ENCODE data around the gene NPL. TPM values are rescaled to one million over a fixed set of nuclear protein-coding genes. Genes with fewer than 3 reads are reported as not detected.

NPL gene
- total and polyA plus RNA-seq, 2 donors (not counting 3 experiments of a cell fraction or from before 2014, with no cell fraction given), result 0.14 to 0.75 TPM

GRCh38 chr1:182823220-182823619 is 33.6 kb downstream of the NPL start:
- no peaks in the 10 kb centered on the region for H4K20me1 ChIP-seq (replicated peaks; ENCODE audit: control insufficient read depth, extremely low read depth, insufficient read depth, low read length)
- H3K4me2 ChIP-seq (ENCODE audit: insufficient read depth, low read length), result no peak overlapping the region
- no peak overlapping the region for H3K27ac ChIP-seq (ENCODE audit: insufficient read depth, low read depth, low read length)
- no peaks in the 10 kb centered on the region for H3K9me1 ChIP-seq (replicated peaks; ENCODE audit: control insufficient read depth, extremely low read depth, insufficient read depth, low read length)
- intact Hi-C loops (cut with micrococcal nuclease) (no loop called here), dilution Hi-C loops (cut with MboI; ENCODE audit: extremely low pct_ligation_motif_present, low sequenced_read_pairs) (no loop called here)
- H3K79me2 ChIP-seq (ENCODE audit: control insufficient read depth, insufficient read depth, low read length), result no peaks in the 10 kb centered on the region
- no peaks in the 10 kb centered on the region for H3K4me1 ChIP-seq (ENCODE audit: control insufficient read depth, extremely low read depth, insufficient read depth, low read length)
- H3K9me3 ChIP-seq (replicated peaks; ENCODE audit: control insufficient read depth, insufficient read depth, low read length), result no peaks in the 10 kb centered on the region
- H2AFZ ChIP-seq (ENCODE audit: low read depth, low read length), result no peak overlapping the region
- no peaks in the 10 kb centered on the region for H3K36me3 ChIP-seq (ENCODE audit: control insufficient read depth in 2 of 2, extremely low read depth in 1 of 2, insufficient read depth in 2 of 2, low read length in 2 of 2)
- TF ChIP-seq MYC (IDR thresholded peaks at IDR 0.05; ENCODE audit: low read depth, low read length), result no peak
- DNase-seq (ENCODE audit: low read depth, low spot score) (no peak), FAIRE-seq (no peak)
- no peak overlapping the region for H3K4me3 ChIP-seq (replicated peaks in 1 of 3; ENCODE audit: insufficient read depth in 1 of 3, low read depth in 1 of 3, low read length in 3 of 3)
- H3K27me3 ChIP-seq (ENCODE audit: control insufficient read depth in 2 of 2, insufficient read depth in 2 of 2, low read length in 2 of 2), result peaks cover 4 to 8% of the 10 kb centered on the region in 2 experiments
- CTCF ChIA-PET, result no interaction called here
- no peak overlapping the region for H3K9ac ChIP-seq (replicated peaks; ENCODE audit: extremely low read depth, insufficient read depth, low read length)
- no TSS peak for BruUV-seq (replicated peaks)
- POLR2A ChIA-PET, result no interaction called here

- no peaks in the 10 kb centered on the region for H3K36me3 ChIP-seq (ENCODE audit: control insufficient read depth in 2 of 2, extremely low read depth in 1 of 2, insufficient read depth in 2 of 2, low read length in 2 of 2)
- dilution Hi-C loops (cut with MboI; ENCODE audit: extremely low pct_ligation_motif_present, low sequenced_read_pairs), result no loop called here
- no TSS peak for BruUV-seq (replicated peaks)
- intact Hi-C loops (cut with micrococcal nuclease), result no loop called here
- H4K20me1 ChIP-seq (replicated peaks; ENCODE audit: control insufficient read depth, extremely low read depth, insufficient read depth, low read length), result no peaks in the 10 kb centered on the region
- peaks cover 4% of the 10 kb centered on the region for H3K4me1 ChIP-seq (ENCODE audit: control insufficient read depth, extremely low read depth, insufficient read depth, low read length)
- H3K9me1 ChIP-seq (replicated peaks; ENCODE audit: control insufficient read depth, extremely low read depth, insufficient read depth, low read length), result no peaks in the 10 kb centered on the region
- H3K79me2 ChIP-seq (ENCODE audit: control insufficient read depth, insufficient read depth, low read length), result no peaks in the 10 kb centered on the region
- FAIRE-seq (no peak), DNase-seq (ENCODE audit: low read depth, low spot score) (no peak)
- H3K27me3 ChIP-seq (ENCODE audit: control insufficient read depth in 2 of 2, insufficient read depth in 2 of 2, low read length in 2 of 2), result peaks cover 4 to 12% of the 10 kb centered on the region in 2 experiments
- POLR2A ChIA-PET, result no interaction called here
- CTCF ChIA-PET, result interaction anchor here (1.4 kb wide), 1 partner anchor 62 kb away, joined by 3 read pairs; no protein-coding TSS in a partner anchor
- H3K27ac ChIP-seq (ENCODE audit: insufficient read depth, low read depth, low read length), result no peak overlapping the region
- TF ChIP-seq, protein P1, sequence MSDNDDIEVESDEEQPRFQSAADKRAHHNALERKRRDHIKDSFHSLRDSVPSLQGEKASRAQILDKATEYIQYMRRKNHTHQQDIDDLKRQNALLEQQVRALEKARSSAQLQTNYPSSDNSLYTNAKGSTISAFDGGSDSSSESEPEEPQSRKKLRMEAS (IDR thresholded peaks at IDR 0.05; ENCODE audit: insufficient read depth, insufficient read length), result no peak
- TF ChIP-seq FOS (IDR thresholded peaks at IDR 0.05; ENCODE audit: borderline replicate concordance, insufficient read depth, low read length) (no peak), GATA2 (IDR thresholded peaks at IDR 0.05; ENCODE audit: insufficient read depth, insufficient read length, low read depth, low read length) (no peak), JUN (IDR thresholded peaks at IDR 0.05; ENCODE audit: borderline replicate concordance, insufficient read depth, insufficient read length, low read depth) (no peak), EZH2 (IDR thresholded peaks at IDR 0.05; ENCODE audit: borderline replicate concordance, low read depth, low read length, severe bottlenecking) (no peak), POLR2AphosphoS5 (IDR thresholded peaks at IDR 0.05; ENCODE audit: insufficient read depth, low read depth, low read length) (no peak), POLR2A (IDR thresholded peaks at IDR 0.05; ENCODE audit: low read depth, low read length) (no peak), MYC (IDR thresholded peaks at IDR 0.05; ENCODE audit: low read depth, low read length) (no peak)
- TF ChIP-seq, protein P2, sequence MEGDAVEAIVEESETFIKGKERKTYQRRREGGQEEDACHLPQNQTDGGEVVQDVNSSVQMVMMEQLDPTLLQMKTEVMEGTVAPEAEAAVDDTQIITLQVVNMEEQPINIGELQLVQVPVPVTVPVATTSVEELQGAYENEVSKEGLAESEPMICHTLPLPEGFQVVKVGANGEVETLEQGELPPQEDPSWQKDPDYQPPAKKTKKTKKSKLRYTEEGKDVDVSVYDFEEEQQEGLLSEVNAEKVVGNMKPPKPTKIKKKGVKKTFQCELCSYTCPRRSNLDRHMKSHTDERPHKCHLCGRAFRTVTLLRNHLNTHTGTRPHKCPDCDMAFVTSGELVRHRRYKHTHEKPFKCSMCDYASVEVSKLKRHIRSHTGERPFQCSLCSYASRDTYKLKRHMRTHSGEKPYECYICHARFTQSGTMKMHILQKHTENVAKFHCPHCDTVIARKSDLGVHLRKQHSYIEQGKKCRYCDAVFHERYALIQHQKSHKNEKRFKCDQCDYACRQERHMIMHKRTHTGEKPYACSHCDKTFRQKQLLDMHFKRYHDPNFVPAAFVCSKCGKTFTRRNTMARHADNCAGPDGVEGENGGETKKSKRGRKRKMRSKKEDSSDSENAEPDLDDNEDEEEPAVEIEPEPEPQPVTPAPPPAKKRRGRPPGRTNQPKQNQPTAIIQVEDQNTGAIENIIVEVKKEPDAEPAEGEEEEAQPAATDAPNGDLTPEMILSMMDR (IDR thresholded peaks at IDR 0.05; ENCODE audit: extremely low read depth in 1 of 2, insufficient read depth in 1 of 2, low read depth in 1 of 2, low read length in 2 of 2), result no peak
- H3K4me3 ChIP-seq (replicated peaks in 1 of 3; ENCODE audit: insufficient read depth in 1 of 3, low read depth in 1 of 3, low read length in 3 of 3), result no peak overlapping the region
- H3K9ac ChIP-seq (replicated peaks; ENCODE audit: extremely low read depth, insufficient read depth, low read length), result no peak overlapping the region
- H3K4me2 ChIP-seq (ENCODE audit: insufficient read depth, low read length), result no peak overlapping the region
- H2AFZ ChIP-seq (ENCODE audit: low read depth, low read length), result no peak overlapping the region
- H3K9me3 ChIP-seq (replicated peaks; ENCODE audit: control insufficient read depth, insufficient read depth, low read length), result no peaks in the 10 kb centered on the region
Measured at GRCh38 chr1:182826892-182827291, 37.3 kb downstream of the NPL start.
